ENCODE measurements around the gene NUP214. TPM values are rescaled to one million over a fixed set of nuclear protein-coding genes. Genes with fewer than 3 reads are reported as not detected.

NUP214 gene
- total and polyA plus RNA-seq, 4 donors = 6.6 to 63.6 (median 40.3) TPM

GRCh38 chr9:131160416-131161112, 35.2 kb downstream of the NUP214 start:
- ATAC-seq (ENCODE audit: low FRiP score) (no peak), DNase-seq (no peak)
- Histone ChIP-seq H3K9me3 (ENCODE audit: control insufficient read depth, low read length) (no peaks in the 10 kb centered on the region), H3K4me3 (ENCODE audit: low read length in 2 of 2) (no peak overlapping the region), H3K27ac (ENCODE audit: low read depth in 1 of 2, low read length in 2 of 2) (no peak overlapping the region), H3K36me3 (ENCODE audit: control insufficient read depth in 1 of 2, insufficient read depth in 2 of 2, low read length in 1 of 2) (peaks cover 0 to 11% of the 10 kb centered on the region in 2 donors), H3K27me3 (ENCODE audit: control insufficient read depth in 1 of 2, insufficient read depth in 2 of 2, low read length in 1 of 2) (no peaks in the 10 kb centered on the region), H3K4me1 (ENCODE audit: control insufficient read depth in 1 of 2, insufficient read depth in 2 of 2, low read length in 2 of 2) (no peaks in the 10 kb centered on the region)
- intact Hi-C loops (cut with DNase I) = no loop called here
- WGBS, 2 donors = 99 to 100% methylated on average over 1 of the region's 1 CpG

GRCh38 chr9:131161585-131161984, 36.2 kb downstream of the NUP214 start:
- Histone ChIP-seq H3K36me3 (ENCODE audit: control insufficient read depth in 1 of 2, insufficient read depth in 2 of 2, low read length in 1 of 2) (peaks cover 0 to 11% of the 10 kb centered on the region in 2 donors), H3K27ac (ENCODE audit: low read depth in 1 of 2, low read length in 2 of 2) (no peak overlapping the region), H3K4me1 (ENCODE audit: control insufficient read depth in 1 of 2, insufficient read depth in 2 of 2, low read length in 2 of 2) (no peaks in the 10 kb centered on the region), H3K4me3 (ENCODE audit: low read length in 2 of 2) (no peak overlapping the region), H3K9me3 (ENCODE audit: control insufficient read depth, low read length) (no peaks in the 10 kb centered on the region), H3K27me3 (ENCODE audit: control insufficient read depth in 1 of 2, insufficient read depth in 2 of 2, low read length in 1 of 2) (no peaks in the 10 kb centered on the region)
- WGBS, 2 donors = 76% methylated on average over 6 of the region's 6 CpGs
- ATAC-seq (ENCODE audit: low FRiP score) (no peak), DNase-seq (no peak)
- intact Hi-C loops (cut with DNase I) = no loop called here

- Histone ChIP-seq H3K27me3 (ENCODE audit: control insufficient read depth in 1 of 2, insufficient read depth in 2 of 2, low read length in 1 of 2) (no peaks in the 10 kb centered on the region), H3K4me3 (ENCODE audit: low read length in 2 of 2) (no peak overlapping the region), H3K4me1 (ENCODE audit: control insufficient read depth in 1 of 2, insufficient read depth in 2 of 2, low read length in 2 of 2) (no peaks in the 10 kb centered on the region), H3K9me3 (ENCODE audit: control insufficient read depth, low read length) (no peaks in the 10 kb centered on the region), H3K36me3 (ENCODE audit: control insufficient read depth in 1 of 2, insufficient read depth in 2 of 2, low read length in 1 of 2) (peaks cover 0 to 11% of the 10 kb centered on the region in 2 donors), H3K27ac (ENCODE audit: low read depth in 1 of 2, low read length in 2 of 2) (no peak overlapping the region)
- DNase-seq (no peak), ATAC-seq (ENCODE audit: low FRiP score) (no peak)
- intact Hi-C loops (cut with DNase I) = no loop called here
- 93 to 94% methylated on average over 4 of the region's 4 CpGs for WGBS, 2 donors
Measured at GRCh38 chr9:131162886-131163285, 37.5 kb downstream of the NUP214 start.

- H3K4me3 ChIP-seq (ENCODE audit: low read length in 2 of 2) = no peak overlapping the region
- DNase-seq (no peak), ATAC-seq (ENCODE audit: low FRiP score) (no peak)
- H3K4me1 ChIP-seq (ENCODE audit: control insufficient read depth in 1 of 2, insufficient read depth in 2 of 2, low read length in 2 of 2) = no peaks in the 10 kb centered on the region
- H3K9me3 ChIP-seq (ENCODE audit: control insufficient read depth, low read length) = no peaks in the 10 kb centered on the region
- H3K27me3 ChIP-seq (ENCODE audit: control insufficient read depth in 1 of 2, insufficient read depth in 2 of 2, low read length in 1 of 2) = no peaks in the 10 kb centered on the region
- no peak overlapping the region for H3K27ac ChIP-seq (ENCODE audit: low read depth in 1 of 2, low read length in 2 of 2)
- intact Hi-C loops (cut with DNase I) = no loop called here
- H3K36me3 ChIP-seq (ENCODE audit: control insufficient read depth in 1 of 2, insufficient read depth in 2 of 2, low read length in 1 of 2) = peaks cover 0 to 9% of the 10 kb centered on the region in 2 donors
Measured at GRCh38 chr9:131165523-131165922, 40.1 kb downstream of the NUP214 start.

- DNase-seq (no peak), ATAC-seq (ENCODE audit: low FRiP score) (no peak)
- no peaks in the 10 kb centered on the region for H3K27me3 ChIP-seq (ENCODE audit: control insufficient read depth in 1 of 2, insufficient read depth in 2 of 2, low read length in 1 of 2)
- peaks cover 0 to 8% of the 10 kb centered on the region in 2 donors for H3K36me3 ChIP-seq (ENCODE audit: control insufficient read depth in 1 of 2, insufficient read depth in 2 of 2, low read length in 1 of 2)
- WGBS, 2 donors = 28 to 31% methylated on average over 6 of the region's 6 CpGs
- H3K4me3 ChIP-seq (ENCODE audit: low read length in 2 of 2) = no peak overlapping the region
- H3K27ac ChIP-seq (ENCODE audit: low read depth in 1 of 2, low read length in 2 of 2) = no peak overlapping the region
- no peaks in the 10 kb centered on the region for H3K9me3 ChIP-seq (ENCODE audit: control insufficient read depth, low read length)
- H3K4me1 ChIP-seq (ENCODE audit: control insufficient read depth in 1 of 2, insufficient read depth in 2 of 2, low read length in 2 of 2) = no peaks in the 10 kb centered on the region
- intact Hi-C loops (cut with DNase I) = no loop called here
Measured at GRCh38 chr9:131167146-131167692, 41.8 kb downstream of the NUP214 start.

GRCh38 chr9:131167936-131168335, 42.5 kb downstream of the NUP214 start:
- Histone ChIP-seq H3K36me3 (ENCODE audit: control insufficient read depth in 1 of 2, insufficient read depth in 2 of 2, low read length in 1 of 2) (peaks cover 0 to 7% of the 10 kb centered on the region in 2 donors), H3K9me3 (ENCODE audit: control insufficient read depth, low read length) (no peaks in the 10 kb centered on the region), H3K27ac (ENCODE audit: low read depth in 1 of 2, low read length in 2 of 2) (no peak overlapping the region), H3K4me3 (ENCODE audit: low read length in 2 of 2) (no peak overlapping the region), H3K27me3 (ENCODE audit: control insufficient read depth in 1 of 2, insufficient read depth in 2 of 2, low read length in 1 of 2) (no peaks in the 10 kb centered on the region), H3K4me1 (ENCODE audit: control insufficient read depth in 1 of 2, insufficient read depth in 2 of 2, low read length in 2 of 2) (no peaks in the 10 kb centered on the region)
- ATAC-seq (ENCODE audit: low FRiP score) (no peak), DNase-seq (no peak)
- 86 to 92% methylated on average over 4 of the region's 4 CpGs for WGBS, 2 donors
- intact Hi-C loops (cut with DNase I) = no loop called here

GRCh38 chr9:131169563-131170240, 44.3 kb downstream of the NUP214 start:
- DNase-seq (no peak), ATAC-seq (ENCODE audit: low FRiP score) (no peak)
- Histone ChIP-seq H3K27me3 (ENCODE audit: control insufficient read depth in 1 of 2, insufficient read depth in 2 of 2, low read length in 1 of 2) (no peaks in the 10 kb centered on the region), H3K4me3 (ENCODE audit: low read length in 2 of 2) (no peak overlapping the region), H3K4me1 (ENCODE audit: control insufficient read depth in 1 of 2, insufficient read depth in 2 of 2, low read length in 2 of 2) (no peaks in the 10 kb centered on the region), H3K36me3 (ENCODE audit: control insufficient read depth in 1 of 2, insufficient read depth in 2 of 2, low read length in 1 of 2) (peaks cover 2 to 4% of the 10 kb centered on the region in 2 donors), H3K9me3 (ENCODE audit: control insufficient read depth, low read length) (no peaks in the 10 kb centered on the region), H3K27ac (ENCODE audit: low read depth in 1 of 2, low read length in 2 of 2) (no peak overlapping the region)
- WGBS, 2 donors = 88 to 90% methylated on average over 7 of the region's 7 CpGs
- intact Hi-C loops (cut with DNase I) = no loop called here

GRCh38 chr9:131173995-131174394, 48.6 kb downstream of the NUP214 start:
- Histone ChIP-seq H3K4me3 (ENCODE audit: low read length in 2 of 2) (no peak overlapping the region), H3K36me3 (ENCODE audit: control insufficient read depth in 1 of 2, insufficient read depth in 2 of 2, low read length in 1 of 2) (peaks cover 3 to 6% of the 10 kb centered on the region in 2 donors), H3K4me1 (ENCODE audit: control insufficient read depth in 1 of 2, insufficient read depth in 2 of 2, low read length in 2 of 2) (no peaks in the 10 kb centered on the region), H3K27ac (ENCODE audit: low read depth in 1 of 2, low read length in 2 of 2) (no peak overlapping the region), H3K27me3 (ENCODE audit: control insufficient read depth in 1 of 2, insufficient read depth in 2 of 2, low read length in 1 of 2) (no peaks in the 10 kb centered on the region), H3K9me3 (ENCODE audit: control insufficient read depth, low read length) (no peaks in the 10 kb centered on the region)
- ATAC-seq (ENCODE audit: low FRiP score) = no peak
- intact Hi-C loops (cut with DNase I) = no loop called here
- DNase-seq = no peak
- WGBS, 2 donors = 95 to 97% methylated on average over 10 of the region's 10 CpGs

Data from aorta (tissue), 5 donors.